Breast epithelium (tissue), 4 donors: ENCODE measurements around the gene NAB2. TPM values are rescaled to one million over a fixed set of nuclear protein-coding genes. Genes with fewer than 3 reads are reported as not detected.

Experiments
- DNase-seq, 2 donors: peaks; one replicate each; pipeline ENCODE4 v3.0.0-alpha.2; 2019; ENCODE audit warnings: low spot score in 2 of 2
- H3K27ac ChIP-seq, 2 donors: fragments of 200-600 bp; sonication (generic) in 1 of 2; one replicate each; pipeline ENCODE4 v1.5.1; 2016 to 2019; ENCODE audit warnings: mild to moderate bottlenecking in 1 of 2
- H3K27me3 ChIP-seq, 2 donors: fragments of 200-600 bp; sonication (generic) in 1 of 2; one replicate each; pipeline versions ENCODE4 v1.5.1 to v1.6.0; 2017 to 2019; ENCODE audit warnings: control low read depth in 1 of 2, mild to moderate bottlenecking in 1 of 2
- H3K36me3 ChIP-seq: fragments of 200-600 bp; one replicate; pipeline ENCODE4 v1.5.1; 2019
- H3K4me1 ChIP-seq, 2 donors: fragments of 200-600 bp; sonication (generic); one replicate each; pipeline ENCODE4 v1.5.1; 2016 to 2019; ENCODE audit warnings: control low read depth in 1 of 2
- H3K4me3 ChIP-seq, 3 donors: fragments of 200-600 bp; sonication (generic); 1 replicate in 2 of 3; 2 replicates in 1 of 3; pipeline ENCODE4 v1.5.1; 2016 to 2019; ENCODE audit warnings: mild to moderate bottlenecking in 3 of 3, moderate library complexity in 2 of 3
- H3K9me3 ChIP-seq, 2 donors: fragments of 200-600 bp; sonication (generic) in 1 of 2; one replicate each; pipeline ENCODE4 v1.5.1; 2016 to 2019; ENCODE audit warnings: control low read depth in 1 of 2
- CTCF ChIP-seq, 3 donors: fragments of 450-650 bp; IDR thresholded peaks; one replicate each; pipeline ENCODE4 v1.5.1; 2016 to 2017; ENCODE audit warnings: antibody characterized with exemption in 3 of 3, mild to moderate bottlenecking in 3 of 3, moderate library complexity in 3 of 3
- POLR2A ChIP-seq: fragments of 450-650 bp; IDR thresholded peaks from one replicate; pipeline ENCODE4 v1.6.1; 2016; ENCODE audit warnings: antibody characterized with exemption, mild to moderate bottlenecking, moderate library complexity
- POLR2AphosphoS5 ChIP-seq, 3 donors: sonication (generic); formaldehyde crosslinking; IDR thresholded peaks; one replicate each; pipeline ENCODE4 v1.6.1; 2017; ENCODE audit warnings: antibody characterized with exemption in 3 of 3
- intact Hi-C: fragments of 100-400 bp; cut with DNase I; formaldehyde crosslinking; loops from one replicate; pipeline ENCODE4 v1.15.1; 2023; ENCODE audit warnings: low total_unique reads
- total RNA-seq, 3 donors: library from RNA; depleted of rRNA; stranded (reverse); fragments of >200 nt; gene quantifications; one replicate each; pipeline ENCODE4 v1.1.0, GENCODE V29; 2016

Gene NAB2
- total RNA-seq, 3 donors from 2014 or later, result 9.0 to 33.2 (median 24.6) TPM

GRCh38 chr12:57124261-57124877 lies 35.5 kb downstream of the NAB2 start:
- intact Hi-C loops, result no loop called here
- H3K27ac ChIP-seq, result no peak overlapping the region
- H3K4me1 ChIP-seq, result peaks cover 0 to 3% of the 10 kb centered on the region in 2 donors
- H3K36me3 ChIP-seq, result no peaks in the 10 kb centered on the region
- no peaks in the 10 kb centered on the region for H3K9me3 ChIP-seq
- peak; percentile 70 for DNase-seq
- H3K27me3 ChIP-seq, result no peaks in the 10 kb centered on the region
- H3K4me3 ChIP-seq, result no peak overlapping the region
- no peak for TF ChIP-seq POLR2A
- TF ChIP-seq CTCF (IDR thresholded peaks at IDR 0.05), result peak; percentile 92 to 98 (median 97)
- TF ChIP-seq POLR2AphosphoS5 (IDR thresholded peaks at IDR 0.05), result peak in 2 of 3 donors; percentile 13 to 41

- no peak for DNase-seq
- Histone ChIP-seq H3K9me3 (no peaks in the 10 kb centered on the region), H3K4me3 (no peak overlapping the region), H3K27ac (no peak overlapping the region), H3K4me1 (peaks cover 0 to 3% of the 10 kb centered on the region in 2 donors), H3K27me3 (no peaks in the 10 kb centered on the region), H3K36me3 (no peaks in the 10 kb centered on the region)
- no peak for TF ChIP-seq POLR2A
- no peak for TF ChIP-seq POLR2AphosphoS5 (IDR thresholded peaks at IDR 0.05)
- no peak for TF ChIP-seq CTCF (IDR thresholded peaks at IDR 0.05)
- intact Hi-C loops, result no loop called here
These were observed 37.1 kb downstream of the NAB2 start for GRCh38 chr12:57126061-57126460.

- no peak for DNase-seq
- Histone ChIP-seq H3K36me3 (no peaks in the 10 kb centered on the region), H3K27me3 (no peaks in the 10 kb centered on the region), H3K27ac (peak overlapping the region; percentile 93 to 97), H3K4me1 (peaks cover 0 to 3% of the 10 kb centered on the region in 2 donors), H3K4me3 (peak overlapping the region in 2 of 3 donors; percentile 67 to 82), H3K9me3 (no peaks in the 10 kb centered on the region)
- intact Hi-C loops, result no loop called here
- TF ChIP-seq CTCF (IDR thresholded peaks at IDR 0.05), result no peak
These were observed 37.6 kb downstream of the NAB2 start for GRCh38 chr12:57126561-57126960.

- TF ChIP-seq POLR2A, result no peak
- TF ChIP-seq POLR2AphosphoS5 (IDR thresholded peaks at IDR 0.05), result peak in 1 of 3 donors; percentile 35
- TF ChIP-seq CTCF (IDR thresholded peaks at IDR 0.05), result no peak
- Histone ChIP-seq H3K4me3 (peak overlapping the region; percentile 63 to 82 (median 67)), H3K27me3 (no peaks in the 10 kb centered on the region), H3K27ac (peak overlapping the region; percentile 93 to 97), H3K9me3 (no peaks in the 10 kb centered on the region), H3K36me3 (no peaks in the 10 kb centered on the region), H3K4me1 (peaks cover 0 to 3% of the 10 kb centered on the region in 2 donors)
- intact Hi-C loops, result no loop called here
- peak; percentile 77 to 78 for DNase-seq
These were observed 38.3 kb downstream of the NAB2 start for GRCh38 chr12:57127101-57127725.
